Activated CD8-positive, alpha-beta memory T cell treated with anti-CD3 and anti-CD28 coated beads, Interleukin-2, amount 50 U/mL, for 4 hours (primary cell): ENCODE results near the gene PEG3.
"Not testable (repeated sequence)": the region's sequence is repeated elsewhere in the genome, so short reads cannot be mapped to it uniquely, and the experiment has no call there.

Source experiments
- DNase-seq: peaks from one replicate; pipeline ENCODE4 v3.0.0-alpha.2; 2020

Gene PEG3

GRCh38 chr19:56840451-56841192 lies at the start of gene PEG3, which contains the start of gene ZIM2:
PEG3 (minus strand) TSS chr19:56840726; CDS start chr19:56824655, 16,071 bp downstream.
ZIM2 (minus strand) TSS chr19:56840726; CDS start chr19:56824277, 16,449 bp downstream.
- no peak for DNase-seq

GRCh38 chr19:56885173-56885985 lies 44.9 kb upstream of the PEG3 start:
- DNase-seq, result no peak

DNA sequence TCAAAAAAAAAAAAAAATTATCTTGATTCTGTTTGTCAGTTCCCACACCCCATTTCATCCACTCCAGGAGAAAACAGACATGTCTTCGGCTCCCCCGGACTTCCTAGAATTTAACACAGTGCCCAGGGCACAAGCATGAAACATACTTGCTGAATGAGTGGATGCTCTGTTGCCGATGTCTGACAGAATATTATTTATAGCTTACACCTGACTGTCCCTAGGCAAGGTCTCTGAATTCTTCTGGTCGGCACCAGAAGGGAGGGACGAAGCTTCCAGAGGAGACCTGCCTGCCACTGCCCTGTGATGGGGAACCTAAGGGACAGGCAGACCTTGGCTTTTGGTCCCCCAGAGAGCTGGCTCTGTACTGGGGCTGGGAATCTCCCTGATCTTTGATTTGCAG lies 43.9 kb upstream of the PEG3 start:
- no peak for DNase-seq

- DNase-seq, result no peak
Measured at GRCh38 chr19:56880592-56881190, 40.2 kb upstream of the PEG3 start.

- DNase-seq, result no peak
Measured at GRCh38 chr19:56877069-56877715, 36.7 kb upstream of the PEG3 start.

GRCh38 chr19:56875717-56876116 lies 35.2 kb upstream of the PEG3 start:
- DNase-seq, result no peak

GRCh38 chr19:56874530-56874929 lies 34.0 kb upstream of the PEG3 start:
- no peak for DNase-seq

GRCh38 chr19:56873493-56873892 lies 33.0 kb upstream of the PEG3 start:
- no peak for DNase-seq

DNA sequence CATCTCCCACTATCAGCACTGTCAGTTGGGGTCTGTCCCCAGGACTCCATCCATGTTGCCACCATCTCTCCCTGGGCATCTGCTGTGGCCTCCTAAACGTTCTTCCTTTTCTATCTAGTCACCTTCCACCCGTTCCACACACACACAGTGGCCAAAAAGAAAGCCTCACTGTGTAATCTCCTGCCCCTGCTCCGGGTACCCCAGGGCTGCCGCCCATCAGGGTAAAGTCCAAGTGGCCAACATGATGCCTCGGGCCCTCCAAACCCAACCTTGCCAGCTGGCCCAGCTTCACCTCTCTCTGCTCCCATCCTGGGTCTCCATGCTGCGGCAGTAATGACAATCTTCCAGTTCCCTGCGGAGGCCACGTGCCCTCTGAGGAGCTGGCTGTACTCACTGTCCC lies 29.4 kb upstream of the PEG3 start:
- DNase-seq, result no peak

DNA sequence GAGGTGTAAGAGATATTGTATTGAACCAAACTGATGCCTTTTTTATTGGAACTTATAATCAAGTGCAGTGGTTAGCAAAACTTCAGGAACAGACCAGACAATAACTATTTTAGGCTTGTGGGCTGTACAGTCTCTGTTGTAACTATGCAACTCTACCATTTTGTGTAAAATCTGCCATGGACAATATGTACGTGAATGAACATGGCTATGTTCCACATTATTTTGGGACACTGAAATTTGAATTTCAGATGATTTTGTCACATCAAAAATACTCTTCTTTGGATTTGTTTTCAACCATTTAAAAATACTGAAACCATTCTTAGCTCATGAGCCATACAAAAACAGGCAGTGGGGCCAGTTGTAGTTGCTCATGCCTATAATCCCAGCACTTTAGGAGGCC lies 27.9 kb upstream of the PEG3 start:
- DNase-seq, result no peak

GRCh38 chr19:56866538-56866937 lies 26.0 kb upstream of the PEG3 start:
- no peak for DNase-seq

- DNase-seq, result no peak
Measured at GRCh38 chr19:56864443-56865125, 24.1 kb upstream of the PEG3 start.

- no peak for DNase-seq
Measured at GRCh38 chr19:56862741-56863140, 22.2 kb upstream of the PEG3 start.

GRCh38 chr19:56860409-56860808 lies 19.9 kb upstream of the PEG3 start:
- DNase-seq, result not testable (repeated sequence)

DNA sequence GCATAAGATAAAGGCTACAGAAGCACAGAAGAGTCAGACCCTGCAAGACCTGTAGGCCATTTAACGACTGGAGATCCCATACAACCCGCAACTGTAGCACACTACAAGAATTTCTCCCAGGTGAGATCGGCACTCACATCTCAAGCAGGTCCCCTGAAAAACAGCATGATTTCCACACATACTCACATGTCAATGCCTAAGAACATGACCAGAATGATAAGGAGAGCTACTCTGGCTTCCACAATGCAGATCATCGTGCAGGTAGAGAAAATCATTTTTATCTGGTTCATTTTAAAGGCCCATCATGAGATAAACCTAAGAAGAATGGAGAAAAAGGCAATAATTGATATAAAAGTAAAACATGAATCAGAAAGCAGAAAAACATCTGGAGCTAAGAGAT lies 17.5 kb upstream of the PEG3 start:
- no peak for DNase-seq

- DNase-seq, result no peak
Measured at GRCh38 chr19:56856822-56857221, 16.3 kb upstream of the PEG3 start.

DNA sequence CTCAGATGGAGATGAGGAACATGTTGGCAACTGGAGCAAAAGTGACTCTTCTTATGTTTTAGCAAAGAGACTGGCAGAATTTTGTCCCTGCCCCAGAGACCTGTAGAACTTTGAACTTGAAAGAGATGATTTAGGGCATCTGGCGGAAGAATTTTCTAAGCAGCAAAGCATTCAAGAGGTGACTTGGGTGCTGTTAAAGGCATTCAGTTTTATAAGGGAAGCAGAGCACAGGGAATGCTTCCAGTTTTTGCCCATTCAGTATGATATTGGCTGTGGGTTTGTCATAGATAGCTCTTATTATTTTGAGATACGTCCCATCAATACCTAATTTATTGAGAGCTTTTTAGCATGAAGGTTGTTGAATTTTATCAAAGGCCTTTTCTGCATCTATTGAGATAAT lies 11.8 kb upstream of the PEG3 start:
- not testable (repeated sequence) for DNase-seq

GRCh38 chr19:56848166-56848565 lies 7.6 kb upstream of the PEG3 start:
- DNase-seq, result no peak

DNA sequence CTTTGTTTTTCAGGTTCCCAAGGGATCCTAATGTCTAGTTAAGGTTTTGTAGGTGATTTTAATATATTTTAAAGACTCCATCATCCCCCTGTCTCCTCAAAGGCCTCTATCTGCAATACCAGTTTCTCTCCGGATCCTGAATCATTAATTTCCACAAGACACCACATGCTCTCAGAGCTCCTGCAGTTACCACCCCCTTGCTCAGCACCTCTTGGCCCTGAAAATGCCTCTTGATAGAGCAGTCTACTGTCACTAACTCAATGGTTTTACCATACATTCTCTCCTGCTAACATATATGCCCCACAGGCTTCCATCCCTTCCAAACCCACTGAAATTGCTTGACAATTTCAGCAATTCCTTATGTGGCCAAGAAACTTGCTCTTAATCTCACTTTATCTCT lies 1.9 kb upstream of the PEG3 start:
- no peak for DNase-seq

GRCh38 chr19:56841193-56841543 lies 642 bp upstream of the PEG3 start:
- DNase-seq, result no peak

- no peak for DNase-seq
Measured at GRCh38 chr19:56839652-56840450, 675 bp downstream of the PEG3 start.
